ENCODE data around the gene PRR15L.

The PRR15L gene

GRCh38 chr17:47957591-47958490 is at the start of gene PRR15L:
Gene PRR15L, minus strand, starts transcription at chr17:47957883. Its CDS starts 4,649 bp downstream, at chr17:47953234.
- H3K36me3 ChIP-seq (replicated peaks; ENCODE audit: low read depth, low read length), result peaks cover 8% of the 10 kb centered on the region
- no peaks in the 10 kb centered on the region for H4K20me1 ChIP-seq (ENCODE audit: insufficient read depth, low read length)
- TF ChIP-seq, protein P1, sequence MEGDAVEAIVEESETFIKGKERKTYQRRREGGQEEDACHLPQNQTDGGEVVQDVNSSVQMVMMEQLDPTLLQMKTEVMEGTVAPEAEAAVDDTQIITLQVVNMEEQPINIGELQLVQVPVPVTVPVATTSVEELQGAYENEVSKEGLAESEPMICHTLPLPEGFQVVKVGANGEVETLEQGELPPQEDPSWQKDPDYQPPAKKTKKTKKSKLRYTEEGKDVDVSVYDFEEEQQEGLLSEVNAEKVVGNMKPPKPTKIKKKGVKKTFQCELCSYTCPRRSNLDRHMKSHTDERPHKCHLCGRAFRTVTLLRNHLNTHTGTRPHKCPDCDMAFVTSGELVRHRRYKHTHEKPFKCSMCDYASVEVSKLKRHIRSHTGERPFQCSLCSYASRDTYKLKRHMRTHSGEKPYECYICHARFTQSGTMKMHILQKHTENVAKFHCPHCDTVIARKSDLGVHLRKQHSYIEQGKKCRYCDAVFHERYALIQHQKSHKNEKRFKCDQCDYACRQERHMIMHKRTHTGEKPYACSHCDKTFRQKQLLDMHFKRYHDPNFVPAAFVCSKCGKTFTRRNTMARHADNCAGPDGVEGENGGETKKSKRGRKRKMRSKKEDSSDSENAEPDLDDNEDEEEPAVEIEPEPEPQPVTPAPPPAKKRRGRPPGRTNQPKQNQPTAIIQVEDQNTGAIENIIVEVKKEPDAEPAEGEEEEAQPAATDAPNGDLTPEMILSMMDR (IDR thresholded peaks at IDR 0.05; ENCODE audit: low read depth, low read length), result no peak
- TF ChIP-seq EZH2phosphoT487 (IDR thresholded peaks at IDR 0.05; ENCODE audit: low read depth), result no peak
- H3K4me3 ChIP-seq (ENCODE audit: low read length), result no peak within 1 kb of the TSS
- no peak within 1 kb of the TSS for H3K9ac ChIP-seq (ENCODE audit: low read length)
- H2AFZ ChIP-seq (ENCODE audit: low read depth, low read length), result no peak within 1 kb of the TSS
- no peaks in the 10 kb centered on the region for H3K9me3 ChIP-seq (ENCODE audit: insufficient read depth, low read length)
- H3K27ac ChIP-seq (ENCODE audit: low read length), result no peak within 1 kb of the TSS
- H3K4me1 ChIP-seq (ENCODE audit: low read length), result no peaks in the 10 kb centered on the region
- no peaks in the 10 kb centered on the region for H3K79me2 ChIP-seq (ENCODE audit: low read length)
- no peak within 1 kb of the TSS for H3K4me2 ChIP-seq (ENCODE audit: low read length)
- H3K27me3 ChIP-seq (ENCODE audit: low read depth, low read length), result 0 out of 2 replicates have a peak, but pooled peaks cover 3% of the 10 kb centered on the region

DNA sequence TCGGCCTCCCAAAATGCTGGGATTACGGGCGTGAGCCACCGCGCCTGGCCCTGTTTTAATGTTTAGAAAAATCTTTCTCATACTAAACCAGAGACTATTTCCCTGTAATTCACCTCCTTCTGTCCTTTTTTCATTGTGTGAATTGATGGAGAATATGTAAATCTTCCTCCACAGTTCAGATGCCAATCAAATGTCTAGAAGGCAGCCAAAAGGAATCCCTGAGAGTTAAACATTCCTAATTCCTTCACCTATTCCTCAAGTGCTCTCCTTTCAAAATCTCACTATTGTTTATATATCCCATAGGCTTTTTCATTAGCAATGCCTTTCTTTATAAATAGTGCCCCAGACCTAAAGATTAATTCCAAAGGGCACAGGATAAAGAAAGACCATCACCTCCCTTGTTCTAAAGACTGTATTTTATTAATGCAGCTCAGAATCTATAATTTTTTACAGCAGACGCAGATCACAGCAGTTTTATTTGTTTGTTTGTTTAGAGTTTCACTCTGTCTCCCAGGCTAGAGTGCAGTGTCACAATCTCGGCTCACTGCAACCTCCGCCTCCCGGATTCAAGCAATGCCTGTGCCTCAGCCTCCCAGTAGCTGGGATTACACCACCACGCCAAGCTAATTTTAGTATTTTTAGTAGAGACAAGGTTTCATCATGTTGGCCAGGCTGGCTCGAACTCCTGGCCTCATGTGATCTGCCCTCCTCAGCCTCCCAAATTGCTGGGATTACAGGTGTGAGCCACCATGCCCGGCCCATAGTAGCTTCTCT is 49.4 kb upstream of the PRR15L start:
- peaks cover 32% of the 10 kb centered on the region for H3K4me1 ChIP-seq (ENCODE audit: low read length)
- no peak overlapping the region for H3K27ac ChIP-seq (ENCODE audit: low read length)
- H3K79me2 ChIP-seq (ENCODE audit: low read length), result no peaks in the 10 kb centered on the region
- H4K20me1 ChIP-seq (ENCODE audit: insufficient read depth, low read length), result no peaks in the 10 kb centered on the region
- no peak overlapping the region for H3K4me2 ChIP-seq (ENCODE audit: low read length)
- H2AFZ ChIP-seq (ENCODE audit: low read depth, low read length), result no peak overlapping the region
- no peak overlapping the region for H3K9ac ChIP-seq (ENCODE audit: low read length)
- H3K9me3 ChIP-seq (ENCODE audit: insufficient read depth, low read length), result no peaks in the 10 kb centered on the region
- no peak overlapping the region for H3K4me3 ChIP-seq (ENCODE audit: low read length)
- H3K27me3 ChIP-seq (ENCODE audit: low read depth, low read length), result 0 out of 2 replicates have a peak, but pooled peaks cover 8% of the 10 kb centered on the region
- TF ChIP-seq, protein P1 (IDR thresholded peaks at IDR 0.05; ENCODE audit: low read depth, low read length), result no peak
- TF ChIP-seq EZH2phosphoT487 (IDR thresholded peaks at IDR 0.05; ENCODE audit: low read depth), result no peak
- no peaks in the 10 kb centered on the region for H3K36me3 ChIP-seq (replicated peaks; ENCODE audit: low read depth, low read length)

DNA sequence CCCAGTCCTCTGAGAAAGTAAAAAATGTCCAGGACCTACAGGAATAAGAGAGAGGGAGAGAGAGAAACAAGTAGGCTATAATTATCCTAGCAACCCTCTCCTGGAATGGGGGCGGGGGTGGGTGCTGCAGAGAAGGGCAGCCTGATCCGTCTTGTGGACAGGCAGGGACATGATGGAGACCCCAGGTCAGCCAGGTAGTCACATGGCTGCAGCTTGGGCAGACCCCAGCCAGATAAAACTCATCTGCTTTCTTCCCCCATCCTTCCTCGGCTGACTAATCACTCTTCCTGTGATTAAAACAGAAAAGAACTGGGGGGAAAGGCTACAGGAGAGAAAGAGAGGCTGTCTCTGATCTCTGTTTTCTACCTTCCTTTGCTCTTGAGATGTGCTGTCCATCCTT is 47.3 kb upstream of the PRR15L start:
- Histone ChIP-seq H3K27ac (ENCODE audit: low read length) (no peak overlapping the region), H3K36me3 (replicated peaks; ENCODE audit: low read depth, low read length) (no peaks in the 10 kb centered on the region), H3K9me3 (ENCODE audit: insufficient read depth, low read length) (no peaks in the 10 kb centered on the region), H3K4me2 (ENCODE audit: low read length) (peak overlapping the region; percentile 55), H3K79me2 (ENCODE audit: low read length) (no peaks in the 10 kb centered on the region), H3K9ac (ENCODE audit: low read length) (no peak overlapping the region), H3K4me1 (ENCODE audit: low read length) (peaks cover 33% of the 10 kb centered on the region), H3K4me3 (ENCODE audit: low read length) (peak overlapping the region; percentile 15; the same call in 1 of the 2 replicates), H2AFZ (ENCODE audit: low read depth, low read length) (peak overlapping the region; percentile 14; the same call in 1 of the 2 replicates), H4K20me1 (ENCODE audit: insufficient read depth, low read length) (no peaks in the 10 kb centered on the region), H3K27me3 (ENCODE audit: low read depth, low read length) (0 out of 2 replicates have a peak, but pooled peaks cover 8% of the 10 kb centered on the region)
- TF ChIP-seq, protein P1 (IDR thresholded peaks at IDR 0.05; ENCODE audit: low read depth, low read length), result no peak
